GM21786 (cell line): Measurements from ENCODE around the gene SNED1.

Experiments used
- ATAC-seq: cut with Tn5 transposase; IDR thresholded peaks from one replicate; pipeline ENCODE4 v1.9.1; 2021; ENCODE audit not compliant: unreplicated experiment

SNED1 gene

DNA sequence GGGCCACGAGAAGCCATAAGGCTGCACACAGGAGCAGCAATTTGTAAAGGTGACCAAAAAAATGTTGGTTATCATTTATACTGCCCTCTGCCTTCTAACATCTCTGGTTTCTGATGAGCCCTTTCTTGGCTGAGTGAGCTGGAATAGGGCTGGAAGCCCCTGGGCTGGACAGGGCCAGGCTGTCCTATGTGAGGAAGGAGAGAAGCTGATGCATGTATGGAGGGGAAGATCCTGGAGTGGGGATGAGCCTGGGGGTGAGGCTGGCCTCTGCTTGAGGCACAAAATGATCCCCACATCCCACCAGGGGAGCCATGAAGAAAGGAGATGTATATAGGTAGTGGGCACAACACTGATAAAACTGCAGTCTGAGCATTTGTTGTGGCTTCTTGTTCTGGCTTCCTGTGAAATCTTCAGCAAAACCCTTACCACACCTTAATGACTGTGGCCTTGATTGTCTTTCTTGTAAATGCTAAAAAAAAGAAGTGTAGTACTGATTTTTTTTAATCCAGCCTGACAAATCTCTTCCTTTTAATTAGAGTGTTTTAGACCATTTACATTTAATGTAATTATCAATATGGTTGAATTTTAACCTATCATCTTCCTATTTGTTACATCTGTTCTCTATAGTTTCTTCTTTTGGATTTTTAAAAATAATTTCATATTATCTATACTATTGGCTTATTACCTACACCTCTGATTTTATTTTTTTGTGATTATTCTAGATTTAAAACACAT, 5.6 kb downstream of the SNED1 start:
- no peak for ATAC-seq

DNA sequence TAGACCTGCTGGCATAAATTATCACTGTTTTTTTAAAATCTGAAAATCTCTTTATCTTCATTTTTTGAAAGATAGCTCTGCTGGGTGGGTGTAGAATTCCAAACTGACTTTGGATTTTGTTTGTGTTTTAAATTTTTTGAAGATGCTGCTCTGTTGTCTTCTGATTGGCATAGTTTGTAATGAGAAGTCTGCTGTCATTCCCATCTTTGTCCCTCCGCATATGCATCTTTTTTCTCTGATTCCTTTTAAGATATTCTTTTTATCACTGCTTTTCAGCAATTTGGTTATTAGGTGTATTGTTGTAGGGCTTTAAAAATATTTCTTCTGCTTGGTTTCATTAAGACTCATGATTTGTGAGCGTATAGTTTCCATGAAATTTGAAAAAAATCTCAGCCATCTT, 7.2 kb downstream of the SNED1 start:
- no peak for ATAC-seq

- no peak for ATAC-seq
Measured at GRCh38 chr2:241006412-241006811, 8.0 kb downstream of the SNED1 start.

DNA sequence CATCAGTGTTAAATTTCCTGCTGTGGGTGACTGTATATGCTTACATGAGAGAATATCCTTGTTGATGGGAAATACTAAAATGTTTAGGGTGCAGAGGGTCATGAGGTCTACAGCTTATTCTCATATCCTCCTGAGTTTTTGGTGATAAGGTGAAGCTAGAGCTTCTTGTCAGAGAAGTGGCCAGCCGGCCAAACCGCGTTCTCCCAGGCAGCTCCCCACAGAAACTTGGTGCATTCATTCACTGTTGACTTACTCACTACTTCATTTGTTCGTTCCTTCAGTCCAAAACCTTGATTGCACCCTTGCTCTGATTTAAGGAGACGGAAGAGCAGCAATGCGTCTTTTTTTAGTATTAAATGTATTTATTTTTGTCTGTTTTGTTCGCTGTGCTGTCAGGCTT, 8.7 kb downstream of the SNED1 start:
- ATAC-seq = no peak

DNA sequence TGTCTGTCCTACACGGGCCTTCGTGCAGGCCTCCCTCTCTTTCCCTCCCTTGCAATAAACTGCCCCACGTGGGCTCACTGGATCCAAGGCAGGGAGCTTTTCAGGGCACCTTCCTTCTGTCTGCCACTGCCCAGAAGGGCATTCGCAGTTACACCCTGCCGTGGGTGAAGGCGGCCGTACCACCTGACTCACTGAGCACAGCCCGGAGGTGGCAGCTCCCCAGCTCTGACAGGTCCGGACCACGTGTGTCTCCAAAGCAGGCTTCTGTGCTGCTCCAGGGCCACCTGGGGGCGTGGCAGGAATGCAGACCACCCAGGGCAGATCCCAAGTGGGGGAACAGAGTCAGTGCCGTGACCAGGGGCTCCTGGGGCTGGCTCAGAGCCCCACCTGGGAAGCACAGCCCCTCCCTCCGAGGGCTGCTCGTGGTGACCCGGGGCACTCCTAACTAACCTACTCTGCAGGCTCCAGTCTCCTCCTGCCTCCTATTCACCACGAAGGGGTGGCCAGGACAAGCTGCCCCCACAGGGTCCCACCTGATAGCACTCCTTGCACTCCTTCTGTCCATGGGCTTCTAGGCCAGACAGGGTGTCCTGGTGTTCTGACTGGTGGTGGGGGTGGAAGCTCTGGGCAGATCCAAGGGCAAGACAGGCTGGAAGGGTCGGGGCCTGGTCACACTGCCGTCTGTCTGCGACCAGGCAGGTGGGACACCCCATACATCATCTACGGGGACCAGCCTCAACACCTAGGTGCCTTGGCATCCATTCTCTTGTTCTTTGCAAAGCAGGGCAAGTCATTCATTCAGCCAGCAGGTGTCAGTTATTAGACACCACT, 9.7 kb downstream of the SNED1 start:
- no peak for ATAC-seq

DNA sequence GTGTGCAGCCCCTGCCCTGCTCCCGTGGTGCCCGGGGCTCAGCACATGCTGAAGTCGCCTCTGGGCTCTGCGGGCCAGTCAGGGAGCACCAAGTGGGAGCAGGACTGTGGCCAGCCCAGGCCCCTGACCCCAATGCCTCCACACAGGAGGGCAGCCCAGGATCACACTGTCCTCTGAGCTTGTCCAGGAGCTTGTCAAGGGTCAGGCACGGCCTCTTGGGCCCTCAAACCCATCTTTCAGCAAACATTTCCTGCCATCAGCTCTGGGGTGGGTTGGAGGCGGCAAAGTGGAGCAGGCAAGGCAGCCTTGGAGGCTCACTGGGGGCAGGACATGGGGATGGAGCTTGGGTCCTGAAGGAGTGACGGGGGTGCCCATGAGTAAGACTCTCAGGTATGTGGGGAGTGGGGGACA, 10.3 kb downstream of the SNED1 start:
- ATAC-seq = no peak

- ATAC-seq = no peak
Measured at GRCh38 chr2:241009191-241009590, 10.8 kb downstream of the SNED1 start.

DNA sequence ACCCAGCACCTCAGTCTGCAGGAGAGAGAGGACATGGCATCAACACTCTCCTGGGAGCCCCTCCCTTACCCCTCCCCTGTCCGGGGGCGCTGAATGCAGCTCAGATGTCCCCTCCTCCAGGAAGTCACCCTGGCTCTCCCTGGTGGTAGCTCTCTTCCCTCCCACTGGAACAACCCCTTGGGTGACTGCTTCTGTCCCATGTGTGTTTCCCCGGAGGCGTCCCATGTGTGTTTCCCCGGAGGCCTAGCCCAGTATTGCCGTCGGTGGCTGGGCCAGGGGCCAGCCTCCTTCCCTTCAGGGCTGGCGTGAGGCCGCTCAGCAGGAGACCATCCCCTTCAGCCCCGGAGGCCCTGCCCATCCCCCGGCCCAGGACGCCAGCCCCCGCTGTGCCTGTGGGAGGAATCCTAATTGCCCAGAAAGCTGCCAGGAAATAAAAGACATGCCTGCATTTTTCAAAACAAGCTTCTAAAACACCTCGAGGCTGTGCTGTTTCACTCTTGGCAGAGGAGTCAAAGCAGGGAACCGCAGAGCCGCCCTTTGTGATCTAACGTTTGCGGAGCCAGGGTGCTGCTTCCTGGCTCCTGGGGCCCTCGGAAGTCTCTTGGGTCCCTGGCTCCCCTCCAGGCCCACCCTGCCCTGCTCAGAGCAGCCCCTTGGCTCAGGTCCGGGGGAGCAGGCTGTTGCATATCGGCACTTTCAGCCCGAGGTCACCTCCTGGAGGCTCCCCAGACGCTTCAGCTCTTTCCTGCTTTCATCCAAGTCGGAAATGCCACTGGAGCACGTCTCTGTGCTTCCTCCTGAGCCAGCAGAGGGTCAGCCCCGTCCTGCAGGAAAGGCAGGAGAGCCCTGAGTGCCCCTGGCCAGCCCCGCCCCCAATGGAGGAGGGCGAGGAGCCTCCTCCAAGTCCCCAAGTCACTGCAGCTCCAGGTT, 11.4 kb downstream of the SNED1 start:
- ATAC-seq = no peak

DNA sequence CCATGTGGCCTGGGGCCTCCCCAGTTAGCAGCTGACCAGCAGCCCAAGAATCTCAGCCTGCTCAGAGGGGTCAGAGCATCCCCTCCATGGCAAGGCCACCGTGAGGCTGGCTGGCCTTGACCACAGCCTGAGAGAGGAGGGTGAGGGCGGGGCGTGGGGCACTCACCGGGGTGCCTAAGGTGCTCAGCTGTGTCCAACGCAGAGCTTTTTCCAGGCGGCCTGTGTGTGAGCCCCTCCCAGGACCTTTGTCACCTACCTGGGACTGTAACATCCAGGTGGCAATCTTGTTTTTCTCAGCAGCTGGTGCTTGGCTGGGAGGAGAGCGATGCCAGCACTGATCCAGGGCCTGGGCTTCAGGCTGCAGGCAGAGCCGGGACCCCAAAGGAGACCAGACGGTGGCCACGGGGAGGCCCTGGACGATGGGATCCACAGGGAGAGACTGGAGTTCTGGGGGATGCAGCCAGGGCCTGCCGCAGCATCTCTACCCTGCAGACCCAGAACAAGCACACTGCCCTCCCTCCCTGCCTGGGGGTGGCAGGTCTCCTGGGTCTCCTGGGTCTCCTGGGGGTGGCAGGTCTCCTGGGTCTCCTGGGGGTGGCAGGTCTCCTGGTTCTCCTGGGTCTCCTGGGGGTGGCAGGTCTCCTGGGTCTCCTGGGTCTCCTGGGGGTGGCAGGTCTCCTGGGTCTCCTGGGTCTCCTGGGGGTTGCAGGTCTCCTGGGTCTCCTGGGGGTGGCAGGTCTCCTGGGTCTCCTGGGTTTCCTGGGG, 12.3 kb downstream of the SNED1 start:
- ATAC-seq = no peak

- no peak for ATAC-seq
Measured at GRCh38 chr2:241011296-241011600, 12.8 kb downstream of the SNED1 start.

GRCh38 chr2:241011751-241012510, 13.5 kb downstream of the SNED1 start:
- ATAC-seq = no peak

GRCh38 chr2:241014224-241014623, 15.8 kb downstream of the SNED1 start:
- ATAC-seq = no peak

- ATAC-seq = no peak
Measured at GRCh38 chr2:241014764-241015163, 16.3 kb downstream of the SNED1 start.

GRCh38 chr2:241015439-241015838, 17.0 kb downstream of the SNED1 start:
- no peak for ATAC-seq

- ATAC-seq = no peak
Measured at GRCh38 chr2:241017228-241017940, 19.0 kb downstream of the SNED1 start.

GRCh38 chr2:241018051-241018891, 19.9 kb downstream of the SNED1 start:
- no peak for ATAC-seq

DNA sequence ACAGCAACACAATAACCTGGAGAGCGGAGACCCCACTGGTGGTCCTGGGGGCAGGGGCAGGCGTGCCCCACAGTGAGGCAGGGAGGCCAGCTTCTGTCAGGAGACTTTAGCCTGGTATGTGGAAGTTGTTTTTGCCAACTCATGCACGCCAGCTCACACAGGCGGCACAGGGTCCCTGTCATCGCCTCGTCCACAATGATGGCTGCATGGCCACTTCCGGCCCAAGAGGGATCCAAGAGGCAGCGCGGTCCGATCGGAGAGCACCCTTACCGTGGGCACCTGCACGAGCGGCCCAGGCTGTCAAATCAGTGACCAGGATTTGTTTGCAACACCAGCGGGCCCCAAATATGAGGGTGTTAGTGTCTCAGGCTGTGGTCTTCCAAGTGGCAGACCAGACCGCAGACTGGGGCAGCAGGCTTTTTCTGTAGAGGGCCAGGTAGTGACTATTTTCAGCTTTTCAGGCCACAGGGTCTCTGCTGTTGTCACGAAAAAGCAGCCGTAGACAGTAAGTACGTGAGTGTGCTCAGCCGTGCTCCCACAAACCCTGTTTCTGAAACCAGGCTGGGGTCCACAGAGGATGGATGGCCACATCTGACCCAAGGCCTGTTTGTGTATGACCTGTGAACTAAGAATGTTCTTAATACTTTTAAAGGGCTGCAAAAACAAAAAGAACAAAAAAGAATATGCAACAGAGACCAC, 21.2 kb downstream of the SNED1 start:
- ATAC-seq = no peak

- ATAC-seq = no peak
Measured at GRCh38 chr2:241020201-241020600, 21.8 kb downstream of the SNED1 start.
